H1 (cell line): Measurements from ENCODE around the gene CYP26A1. TPM values are rescaled to one million over a fixed set of nuclear protein-coding genes. Genes with fewer than 3 reads are reported as not detected.

Experiments
- CTCF ChIA-PET: fragments of 300-600 bp; sonication (Branson Sonifier 250); formaldehyde crosslinking; loops from one replicate; lab custom pipeline; 2021; ENCODE audit not compliant: partially characterized antibody; lab: Charles Lee
- POLR2A ChIA-PET: fragments of 300-600 bp; sonication (Branson Sonifier 250); formaldehyde crosslinking; loops from one replicate; lab custom pipeline; 2021; ENCODE audit warnings: inconsistent platforms; ENCODE audit not compliant: partially characterized antibody; lab: Charles Lee
- DNase-seq, 2 experiments: peaks; one replicate each; pipeline versions ENCODE4 v3.0.0 to v3.0.0-alpha.2; 2010 to 2022; ENCODE audit warnings: low spot score in 2 of 2, low read depth in 1 of 2, mixed read lengths in 1 of 2
- FAIRE-seq: peaks from 2 replicates; lab custom pipeline; 2011; peaks lifted over from hg19 to GRCh38; lab: Jason Lieb, UNC
- H2AFZ ChIP-seq: 2 replicates; pipeline ENCODE4 v1.8.1; 2012; ENCODE audit warnings: low read length, inconsistent platforms
- H2AK5ac ChIP-seq: 2 replicates; pipeline ENCODE4 v1.6.1; 2013; ENCODE audit warnings: low read depth, low read length
- H2BK120ac ChIP-seq: replicated peaks from 2 replicates; pipeline ENCODE3; 2013; ENCODE audit warnings: low read depth, low read length, inconsistent platforms
- H2BK12ac ChIP-seq: 2 replicates; pipeline ENCODE4 v1.6.1; 2013; ENCODE audit warnings: low read depth, low read length
- H2BK15ac ChIP-seq: 2 replicates; pipeline ENCODE4 v1.6.1; 2013; ENCODE audit warnings: low read length
- H2BK20ac ChIP-seq: 2 replicates; pipeline ENCODE4 v1.6.1; 2013; ENCODE audit warnings: low read length
- H2BK5ac ChIP-seq: 2 replicates; pipeline ENCODE4 v1.6.1; 2013; ENCODE audit warnings: low read depth, low read length
- H3K14ac ChIP-seq: 2 replicates; pipeline ENCODE4 v1.6.1; 2013; ENCODE audit warnings: inconsistent platforms; ENCODE audit not compliant: insufficient read length
- H3K18ac ChIP-seq: 2 replicates; pipeline ENCODE4 v1.6.1; 2013; ENCODE audit warnings: low read length; ENCODE audit errors: extremely low read depth
- H3K23ac ChIP-seq: 2 replicates; pipeline ENCODE4 v1.6.1; 2013; ENCODE audit warnings: inconsistent platforms; ENCODE audit not compliant: insufficient read length
- H3K23me2 ChIP-seq: 2 replicates; pipeline ENCODE4 v1.6.1; 2013; ENCODE audit warnings: low read depth, low read length
- H3K27ac ChIP-seq: 2 replicates; pipeline ENCODE4 v1.6.1; 2011; ENCODE audit warnings: low read depth, low read length, inconsistent platforms
- H3K27me3 ChIP-seq, 4 experiments: replicated peaks in 1 of 4; 1 replicate in 1 of 4; 2 replicates in 3 of 4; pipeline versions ENCODE4 v1.6.1 to v1.8.1; 2011 to 2013; ENCODE audit warnings: low read length in 3 of 4, mild to moderate bottlenecking in 3 of 4, inconsistent platforms in 2 of 4, mixed read lengths in 2 of 4, moderate library complexity in 1 of 4; ENCODE audit not compliant: control insufficient read depth in 3 of 4, insufficient read depth in 3 of 4; ENCODE audit errors: extremely low read depth in 1 of 4
- H3K36me3 ChIP-seq, 4 experiments: 2 replicates each; pipeline versions ENCODE4 v1.6.1 to v1.8.1; 2011 to 2013; ENCODE audit warnings: mild to moderate bottlenecking in 4 of 4, low read length in 3 of 4, moderate library complexity in 2 of 4, control low read depth in 1 of 4, inconsistent platforms in 1 of 4; ENCODE audit not compliant: insufficient read depth in 4 of 4, control insufficient read depth in 2 of 4
- H3K4ac ChIP-seq: replicated peaks from 2 replicates; pipeline ENCODE3; 2013; ENCODE audit warnings: low read length, low read depth, mixed read lengths, inconsistent platforms; ENCODE audit not compliant: insufficient read length
- H3K4me1 ChIP-seq, 4 experiments: replicated peaks in 1 of 4; 1 replicate in 1 of 4; 2 replicates in 3 of 4; pipeline versions ENCODE4 v1.6.1 to v1.8.1; 2011 to 2013; ENCODE audit warnings: low read length in 3 of 4, inconsistent platforms in 2 of 4, mixed read lengths in 1 of 4; ENCODE audit not compliant: insufficient read depth in 4 of 4, control insufficient read depth in 3 of 4
- H3K4me2 ChIP-seq, 2 experiments: 2 replicates each; pipeline versions ENCODE4 v1.6.1 to v1.8.1; 2011 to 2013; ENCODE audit warnings: low read depth in 2 of 2, low read length in 2 of 2, control low read depth in 1 of 2, inconsistent platforms in 1 of 2, mild to moderate bottlenecking in 1 of 2; ENCODE audit not compliant: insufficient read depth in 1 of 2
- H3K4me3 ChIP-seq, 4 experiments: fragments of 200-600, 300-600 bp in 1 of 4; sonication (generic), shearing (Covaris generic), sonication (Bioruptor Twin) in 1 of 4; 2 replicates each; pipeline versions ENCODE4 v1.5.1 to v1.8.1; 2011 to 2016; ENCODE audit warnings: low read length in 4 of 4, low read depth in 3 of 4, control low read depth in 2 of 4, inconsistent platforms in 2 of 4, mild to moderate bottlenecking in 2 of 4, mixed read lengths in 1 of 4, moderate library complexity in 1 of 4; ENCODE audit not compliant: insufficient read depth in 2 of 4; ENCODE audit errors: extremely low read depth in 1 of 4
- H3K56ac ChIP-seq: replicated peaks from 2 replicates; pipeline ENCODE3; 2013; ENCODE audit warnings: low read depth, mild to moderate bottlenecking, mixed read lengths, low read length, inconsistent platforms; ENCODE audit not compliant: insufficient read length
- H3K79me1 ChIP-seq: 2 replicates; pipeline ENCODE4 v1.6.1; 2013; ENCODE audit warnings: low read depth, low read length, control low read depth
- H3K79me2 ChIP-seq, 2 experiments: 2 replicates each; pipeline versions ENCODE4 v1.6.1 to v1.8.1; 2012 to 2013; ENCODE audit warnings: low read length in 2 of 2, mild to moderate bottlenecking in 2 of 2, inconsistent platforms in 1 of 2; ENCODE audit not compliant: insufficient read depth in 2 of 2, control insufficient read depth in 1 of 2
- H3K9ac ChIP-seq, 4 experiments: replicated peaks in 1 of 4; 1 replicate in 1 of 4; 2 replicates in 3 of 4; pipeline versions ENCODE4 v1.6.1 to v1.8.1; 2011 to 2013; ENCODE audit warnings: low read depth in 3 of 4, low read length in 3 of 4, control low read depth in 2 of 4, mild to moderate bottlenecking in 2 of 4, moderate library complexity in 2 of 4, inconsistent platforms in 1 of 4; ENCODE audit errors: extremely low read depth in 1 of 4
- H3K9me3 ChIP-seq, 2 experiments: 2 replicates each; pipeline versions ENCODE4 v1.6.1 to v1.8.1; 2012 to 2013; ENCODE audit warnings: mild to moderate bottlenecking in 2 of 2, moderate library complexity in 2 of 2, control low read depth in 1 of 2, inconsistent platforms in 1 of 2, low read depth in 1 of 2, low read length in 1 of 2, mixed read lengths in 1 of 2; ENCODE audit not compliant: insufficient read depth in 2 of 2
- H4K20me1 ChIP-seq, 2 experiments: replicated peaks in 1 of 2; 2 replicates each; pipeline versions ENCODE3 to v1.8.1; 2011 to 2013; ENCODE audit warnings: inconsistent platforms in 2 of 2, low read length in 2 of 2, mild to moderate bottlenecking in 1 of 2; ENCODE audit not compliant: insufficient read depth in 2 of 2, control insufficient read depth in 1 of 2
- H4K5ac ChIP-seq: 2 replicates; pipeline ENCODE4 v1.6.1; 2013; ENCODE audit warnings: low read length, low read depth, mixed read lengths, inconsistent platforms; ENCODE audit not compliant: insufficient read length
- H4K8ac ChIP-seq: 2 replicates; pipeline ENCODE4 v1.8.0; 2013; ENCODE audit warnings: mild to moderate bottlenecking, moderate library complexity, low read length, inconsistent platforms; ENCODE audit not compliant: insufficient read depth; ENCODE audit errors: extremely low read depth
- H4K91ac ChIP-seq: replicated peaks from 2 replicates; pipeline ENCODE3; 2013; ENCODE audit warnings: low read length, mixed read lengths, inconsistent platforms; ENCODE audit not compliant: insufficient read length
- ASH2L ChIP-seq: fragments of 200-600, 300-600 bp; sonication (generic); IDR thresholded peaks from one replicate; pipeline ENCODE4 v1.7.1; 2017; ENCODE audit warnings: low read length
- ATF3 ChIP-seq: IDR thresholded peaks from 2 replicates; pipeline ENCODE4 v1.6.1; 2011; ENCODE audit warnings: low read depth, mild to moderate bottlenecking, low read length; ENCODE audit not compliant: insufficient read depth
- CEBPB ChIP-seq: IDR thresholded peaks from 2 replicates; pipeline ENCODE4 v1.6.1; 2012; ENCODE audit warnings: low read depth, low read length
- HDAC2 ChIP-seq, 2 experiments: fragments of 300-600 bp in 1 of 2; sonication (generic) in 1 of 2; IDR thresholded peaks; 2 replicates each; pipeline ENCODE4 v1.6.1; 2011 to 2012; ENCODE audit warnings: low read depth in 2 of 2, low read length in 2 of 2, mild to moderate bottlenecking in 2 of 2, moderate library complexity in 2 of 2, borderline replicate concordance in 1 of 2, inconsistent platforms in 1 of 2
- KDM5A ChIP-seq: fragments of 200-600 bp; IDR thresholded peaks from 2 replicates; pipeline ENCODE4 v1.7.1; 2012; ENCODE audit warnings: mild to moderate bottlenecking, low read length, inconsistent platforms, mixed read lengths
- WGBS, 2 experiments: shearing (Covaris generic) in 1 of 2; methylation state at CpG; one replicate each; pipeline versions ENCODE4 v1.1.6 to v1.1.7; 2013 to 2015; ENCODE audit warnings: low lambda C conversion rate in 2 of 2, mixed read lengths in 2 of 2, inconsistent platforms in 1 of 2, low coverage in 1 of 2, missing lambda C conversion rate in 1 of 2; ENCODE audit not compliant: insufficient replicate concordance in 2 of 2, insufficient coverage in 1 of 2, insufficient read length in 1 of 2; ENCODE audit errors: extremely low coverage in 1 of 2, missing lambda C conversion rate in 1 of 2; 5-methylcytosine and 5-hydroxymethylcytosine counted together
- polyA plus RNA-seq, 7 experiments: library from polyadenylated mRNA; depleted of rRNA in 3 of 7; stranded (reverse) in 5 of 7; unstranded in 2 of 7; fragments of >200 nt in 5 of 7; fragments of 200-250 nt in 2 of 7; gene quantifications; 1 replicate in 5 of 7; 2 replicates in 1 of 7; 4 replicates in 1 of 7; pipeline versions ENCODE4 v1.2.1 to v1.2.3, GENCODE V29; 2011 to 2013; ENCODE audit warnings: missing spikeins in 2 of 7, mixed read lengths in 2 of 7
- total RNA-seq: library from RNA; stranded (reverse); fragmentation: NEBNext Ultra II Directional; extraction: Animal tissue kit (Norgen Biotek cat#: 25700); gene quantifications from 2 replicates; pipeline ENCODE4 v1.2.1, GENCODE V29; 2021

Gene CYP26A1
- total and polyA plus RNA-seq, 2 of the 8 experiments (the other 6 are each of a cell fraction or from before 2014, with no cell fraction given): 5.0 to 9.1 TPM

- H3K9me3 ChIP-seq: no peaks in the 10 kb centered on the region
- H3K23ac ChIP-seq: no peak overlapping the region
- no peak overlapping the region for H2AFZ ChIP-seq
- FAIRE-seq (no peak), DNase-seq (no peak)
- TF ChIP-seq HDAC2 (IDR thresholded peaks at IDR 0.05; ENCODE audit: borderline replicate concordance in 1 of 2, low read depth in 2 of 2, low read length in 2 of 2): no peak
- TF ChIP-seq KDM5A: no peak
- TF ChIP-seq CEBPB: peak; percentile 77
- no peak for TF ChIP-seq ATF3
- no peak for TF ChIP-seq ASH2L
- H2BK12ac ChIP-seq: peak overlapping the region; percentile 21
- no peaks in the 10 kb centered on the region for H4K20me1 ChIP-seq
- no peaks in the 10 kb centered on the region; a peak in 1 of 4 replicates for H3K79me2 ChIP-seq
- H3K18ac ChIP-seq: no peak overlapping the region; the same call in 1 of the 2 replicates
- H2BK5ac ChIP-seq: no peak overlapping the region
- 85% methylated on average over 9 of the region's 9 CpGs; no CpG with 5 or more reads in 1 of the 2 experiments for WGBS, 2 experiments
- no peak overlapping the region for H4K5ac ChIP-seq
- H4K8ac ChIP-seq: no peak overlapping the region
- no peak overlapping the region for H2AK5ac ChIP-seq
- no peak overlapping the region for H3K56ac ChIP-seq
- no peak overlapping the region for H3K14ac ChIP-seq
- H2BK120ac ChIP-seq: no peak overlapping the region
- H2BK20ac ChIP-seq: no peak overlapping the region
- H3K4me2 ChIP-seq: no peak overlapping the region
- peaks cover 4 to 14% (median 8%) of the 10 kb centered on the region in 4 experiments for H3K4me1 ChIP-seq
- H3K79me1 ChIP-seq: no peaks in the 10 kb centered on the region
- peaks cover 18 to 24% (median 22%) of the 10 kb centered on the region in 4 experiments; a peak in 6 of 7 replicates for H3K27me3 ChIP-seq
- peaks cover 0 to 36% (median 1%) of the 10 kb centered on the region in 4 experiments; a peak in 4 of 8 replicates for H3K36me3 ChIP-seq
- ChIA-PET POLR2A (no interaction called here), CTCF (interaction anchor here (0.6 to 18.5 kb wide), 51 partner anchors 7 to 409 kb away, joined by 3 to 363 read pairs (median 4); partner anchors contain the start of gene CYP26C1)
- H3K9ac ChIP-seq: no peak overlapping the region; a peak in 1 of 7 replicates
- no peak overlapping the region for H3K4ac ChIP-seq
- H3K27ac ChIP-seq: no peak overlapping the region
- peak overlapping the region; percentile 63 for H4K91ac ChIP-seq
- H3K4me3 ChIP-seq: no peak overlapping the region
- H2BK15ac ChIP-seq: no peak overlapping the region
- H3K23me2 ChIP-seq: peaks cover 4% of the 10 kb centered on the region
These were observed 6.1 kb downstream of the CYP26A1 start for GRCh38 chr10:93079663-93080349.
